Astrocyte (in vitro differentiated cells and primary cell): ENCODE data around the gene ARNT2. TPM values are rescaled to one million over a fixed set of nuclear protein-coding genes. Genes with fewer than 3 reads are reported as not detected.
A peak's percentile ranks its signal among the peaks of the same experiment; 100 is the strongest.

Experiments
- DNase-seq: peaks from one replicate; pipeline ENCODE4 v3.0.0-alpha.2; 2010; ENCODE audit warnings: low read depth
- FAIRE-seq: peaks from 2 replicates; lab custom pipeline; 2011; peaks lifted over from hg19 to GRCh38; lab: Jason Lieb, UNC
- H2AFZ ChIP-seq: 2 replicates; pipeline ENCODE4 v1.6.0; 2012; ENCODE audit warnings: low read depth, low read length, inconsistent platforms
- H3K27ac ChIP-seq: 2 replicates; pipeline ENCODE4 v1.5.1; 2011; ENCODE audit warnings: low read depth, low read length, inconsistent platforms
- H3K27me3 ChIP-seq: 2 replicates; pipeline ENCODE4 v1.6.0; 2011; ENCODE audit warnings: low read length, inconsistent platforms; ENCODE audit not compliant: insufficient read depth
- H3K36me3 ChIP-seq: 2 replicates; pipeline ENCODE4 v1.5.1; 2011; ENCODE audit warnings: low read length, inconsistent platforms; ENCODE audit not compliant: insufficient read depth
- H3K4me1 ChIP-seq: 2 replicates; pipeline ENCODE4 v1.5.1; 2011; ENCODE audit warnings: low read length, inconsistent platforms; ENCODE audit not compliant: insufficient read depth
- H3K4me2 ChIP-seq: 2 replicates; pipeline ENCODE4 v1.6.0; 2012; ENCODE audit warnings: low read length, inconsistent platforms
- H3K4me3 ChIP-seq: 2 replicates; pipeline ENCODE4 v1.5.1; 2011; ENCODE audit warnings: low read depth, mild to moderate bottlenecking, low read length, inconsistent platforms; ENCODE audit not compliant: insufficient read depth
- H3K79me2 ChIP-seq: 2 replicates; pipeline ENCODE4 v1.6.0; 2012; ENCODE audit warnings: mild to moderate bottlenecking, low read length, inconsistent platforms; ENCODE audit not compliant: insufficient read depth
- H3K9ac ChIP-seq: 2 replicates; pipeline ENCODE4 v1.6.0; 2012; ENCODE audit warnings: mild to moderate bottlenecking, low read length, inconsistent platforms
- H3K9me3 ChIP-seq: 2 replicates; pipeline ENCODE4 v1.5.1; 2012; ENCODE audit warnings: low read depth, mild to moderate bottlenecking, low read length, inconsistent platforms; ENCODE audit not compliant: insufficient read depth
- H4K20me1 ChIP-seq: 2 replicates; pipeline ENCODE4 v1.6.0; 2012; ENCODE audit warnings: low read length, inconsistent platforms; ENCODE audit not compliant: insufficient read depth
- H3K27ac Mint-ChIP-seq: one replicate; pipeline ENCODE4 v1.8.0; 2021; ENCODE audit warnings: mild to moderate bottlenecking, mixed read lengths; ENCODE audit not compliant: unreplicated experiment
- H3K27me3 Mint-ChIP-seq: one replicate; pipeline ENCODE4 v1.8.0; 2021; ENCODE audit warnings: low read depth, mixed read lengths; ENCODE audit not compliant: unreplicated experiment
- H3K36me3 Mint-ChIP-seq: one replicate; pipeline ENCODE4 v1.8.0; 2021; ENCODE audit warnings: low read depth, mixed read lengths; ENCODE audit not compliant: unreplicated experiment
- H3K4me1 Mint-ChIP-seq: one replicate; pipeline ENCODE4 v1.8.0; 2021; ENCODE audit warnings: low read depth, mixed read lengths; ENCODE audit not compliant: unreplicated experiment
- H3K4me3 Mint-ChIP-seq: one replicate; pipeline ENCODE4 v1.8.0; 2021; ENCODE audit warnings: mild to moderate bottlenecking, moderate library complexity, mixed read lengths; ENCODE audit not compliant: unreplicated experiment
- H3K9me3 Mint-ChIP-seq: one replicate; pipeline ENCODE4 v1.8.0; 2021; ENCODE audit warnings: mild to moderate bottlenecking, mixed read lengths; ENCODE audit not compliant: unreplicated experiment
- EZH2 ChIP-seq: IDR thresholded peaks from 2 replicates; pipeline ENCODE4 v1.6.1; 2012; ENCODE audit warnings: mild to moderate bottlenecking, low read length, inconsistent platforms; ENCODE audit not compliant: insufficient read depth
- total RNA-seq: library from RNA; stranded (reverse); gene quantifications from 2 replicates; pipeline ENCODE4 v1.2.1, GENCODE V29; 2021
- TF ChIP-seq, protein P1 (sequence below): IDR thresholded peaks from 2 replicates; pipeline ENCODE4 v1.5.1; 2011; ENCODE audit warnings: low read depth, mild to moderate bottlenecking, inconsistent platforms, low read length, moderate library complexity; ENCODE audit not compliant: insufficient read depth

Gene ARNT2
- total RNA-seq, 1 donor from 2014 or later: 3.5 TPM

DNA sequence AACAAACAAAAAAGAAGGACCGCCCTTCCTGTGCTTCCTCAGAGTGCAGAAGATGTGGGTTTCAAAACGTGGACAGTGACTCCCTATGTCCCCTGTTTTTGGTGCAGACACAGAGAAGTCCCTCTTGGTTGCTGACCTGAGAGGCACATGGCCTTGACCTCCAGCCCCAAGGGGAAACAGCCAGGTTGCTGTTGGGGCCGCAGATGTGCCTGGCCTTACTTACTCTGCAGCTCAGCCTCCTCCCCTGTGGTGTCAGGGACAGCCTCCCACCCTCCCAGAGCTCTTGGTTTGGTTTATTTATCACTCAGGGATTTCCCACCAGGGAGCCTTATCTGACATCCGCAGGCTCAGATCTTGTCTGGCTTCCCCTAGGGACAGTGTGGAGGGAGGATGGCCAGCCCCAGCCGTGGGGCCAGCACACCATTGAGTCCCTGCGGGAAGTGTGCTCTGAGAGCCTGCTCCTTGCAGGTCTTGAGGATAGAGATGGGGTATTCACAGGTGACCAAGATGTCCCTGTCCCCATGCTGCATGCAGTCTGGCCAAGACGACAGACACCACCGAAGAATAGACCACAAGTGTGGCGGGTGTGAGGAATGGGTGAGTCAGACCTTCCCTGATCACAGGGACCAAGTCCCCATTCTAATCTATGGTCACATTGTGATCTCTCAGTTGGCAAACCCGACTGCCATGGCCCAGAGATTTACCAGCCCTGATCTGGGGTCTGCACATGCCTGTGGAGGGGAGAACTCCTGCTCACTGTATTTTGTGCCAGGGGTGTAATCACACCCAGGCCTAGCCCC is 156.6 kb downstream of the ARNT2 start:
- H3K9me3 ChIP-seq: no peaks in the 10 kb centered on the region
- no peak overlapping the region for H3K4me3 ChIP-seq
- Mint-ChIP-seq H3K36me3 (peaks cover 3% of the 10 kb centered on the region), H3K27ac (no peak overlapping the region), H3K4me1 (peaks cover 8% of the 10 kb centered on the region), H3K4me3 (no peak overlapping the region), H3K9me3 (peaks cover 2% of the 10 kb centered on the region), H3K27me3 (peaks cover 3% of the 10 kb centered on the region)
- FAIRE-seq (no peak), DNase-seq (no peak)
- H2AFZ ChIP-seq: no peak overlapping the region
- H3K9ac ChIP-seq: no peak overlapping the region
- H3K27ac ChIP-seq: no peak overlapping the region
- H3K4me2 ChIP-seq: no peak overlapping the region
- H4K20me1 ChIP-seq: no peaks in the 10 kb centered on the region
- TF ChIP-seq, protein P1, sequence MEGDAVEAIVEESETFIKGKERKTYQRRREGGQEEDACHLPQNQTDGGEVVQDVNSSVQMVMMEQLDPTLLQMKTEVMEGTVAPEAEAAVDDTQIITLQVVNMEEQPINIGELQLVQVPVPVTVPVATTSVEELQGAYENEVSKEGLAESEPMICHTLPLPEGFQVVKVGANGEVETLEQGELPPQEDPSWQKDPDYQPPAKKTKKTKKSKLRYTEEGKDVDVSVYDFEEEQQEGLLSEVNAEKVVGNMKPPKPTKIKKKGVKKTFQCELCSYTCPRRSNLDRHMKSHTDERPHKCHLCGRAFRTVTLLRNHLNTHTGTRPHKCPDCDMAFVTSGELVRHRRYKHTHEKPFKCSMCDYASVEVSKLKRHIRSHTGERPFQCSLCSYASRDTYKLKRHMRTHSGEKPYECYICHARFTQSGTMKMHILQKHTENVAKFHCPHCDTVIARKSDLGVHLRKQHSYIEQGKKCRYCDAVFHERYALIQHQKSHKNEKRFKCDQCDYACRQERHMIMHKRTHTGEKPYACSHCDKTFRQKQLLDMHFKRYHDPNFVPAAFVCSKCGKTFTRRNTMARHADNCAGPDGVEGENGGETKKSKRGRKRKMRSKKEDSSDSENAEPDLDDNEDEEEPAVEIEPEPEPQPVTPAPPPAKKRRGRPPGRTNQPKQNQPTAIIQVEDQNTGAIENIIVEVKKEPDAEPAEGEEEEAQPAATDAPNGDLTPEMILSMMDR: no peak
- TF ChIP-seq EZH2: no peak
- no peaks in the 10 kb centered on the region for H3K36me3 ChIP-seq
- no peaks in the 10 kb centered on the region for H3K27me3 ChIP-seq
- no peaks in the 10 kb centered on the region for H3K79me2 ChIP-seq
- peaks cover 8% of the 10 kb centered on the region for H3K4me1 ChIP-seq

DNA sequence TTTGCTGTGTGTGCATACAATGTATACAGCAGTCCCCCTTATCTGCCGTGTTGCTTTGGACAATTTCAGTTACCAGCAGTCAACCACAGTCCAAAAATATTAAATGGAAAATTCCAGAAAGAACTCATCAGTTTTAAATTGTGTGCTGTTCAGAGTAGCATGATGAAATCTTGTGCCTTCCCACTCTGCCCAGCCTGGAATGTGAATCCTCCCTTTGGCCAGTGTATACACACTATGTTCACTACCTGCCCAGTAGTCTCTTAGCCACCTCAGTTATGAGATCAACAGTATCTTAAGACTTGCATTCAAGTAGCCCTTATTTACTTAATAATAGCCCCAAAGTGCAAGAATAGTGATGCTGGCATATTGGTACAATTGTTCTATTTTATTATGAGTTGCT is 157.3 kb downstream of the ARNT2 start:
- H2AFZ ChIP-seq: no peak overlapping the region
- no peak overlapping the region for H3K4me3 Mint-ChIP-seq
- DNase-seq (no peak), FAIRE-seq (peak; percentile 41)
- no peak overlapping the region for H3K4me3 ChIP-seq
- no peak overlapping the region for H3K4me2 ChIP-seq
- no peaks in the 10 kb centered on the region for H4K20me1 ChIP-seq
- H3K27ac Mint-ChIP-seq: no peak overlapping the region
- no peak overlapping the region for H3K9ac ChIP-seq
- H3K27ac ChIP-seq: no peak overlapping the region
- H3K27me3 ChIP-seq: no peaks in the 10 kb centered on the region
- H3K36me3 ChIP-seq: no peaks in the 10 kb centered on the region
- peaks cover 3% of the 10 kb centered on the region for H3K27me3 Mint-ChIP-seq
- peaks cover 8% of the 10 kb centered on the region for H3K4me1 ChIP-seq
- H3K4me1 Mint-ChIP-seq: peaks cover 8% of the 10 kb centered on the region
- no peaks in the 10 kb centered on the region for H3K9me3 ChIP-seq
- peaks cover 4% of the 10 kb centered on the region for H3K36me3 Mint-ChIP-seq
- TF ChIP-seq, protein P1: no peak
- no peak for TF ChIP-seq EZH2
- peaks cover 2% of the 10 kb centered on the region for H3K9me3 Mint-ChIP-seq
- no peaks in the 10 kb centered on the region for H3K79me2 ChIP-seq

DNA sequence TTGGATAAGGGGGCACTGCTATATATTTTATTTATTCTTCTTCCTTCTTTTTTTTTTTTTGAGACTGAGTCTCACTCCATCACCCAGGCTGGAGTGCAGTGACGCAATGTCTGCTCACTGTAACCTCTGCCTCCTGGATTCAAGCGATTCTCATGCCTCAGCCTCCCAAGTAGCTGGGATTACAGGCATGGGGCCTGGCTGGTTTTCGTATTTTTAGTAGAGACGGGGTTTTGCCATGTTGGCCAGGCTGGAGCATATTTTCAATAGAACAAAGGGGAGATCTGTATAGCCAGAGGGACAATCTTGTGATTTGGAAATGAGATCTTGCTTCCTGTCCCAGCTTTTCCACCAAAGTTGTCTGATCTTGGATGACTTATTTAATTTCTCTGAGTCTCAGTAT is 157.9 kb downstream of the ARNT2 start:
- Histone ChIP-seq H3K4me3 (no peak overlapping the region), H3K4me1 (peaks cover 8% of the 10 kb centered on the region), H2AFZ (no peak overlapping the region), H3K27ac (no peak overlapping the region), H3K4me2 (no peak overlapping the region), H3K36me3 (no peaks in the 10 kb centered on the region), H3K9ac (no peak overlapping the region), H3K27me3 (no peaks in the 10 kb centered on the region), H4K20me1 (no peaks in the 10 kb centered on the region), H3K79me2 (no peaks in the 10 kb centered on the region), H3K9me3 (no peaks in the 10 kb centered on the region)
- Mint-ChIP-seq H3K4me3 (no peak overlapping the region), H3K27me3 (peaks cover 3% of the 10 kb centered on the region), H3K27ac (peak overlapping the region; percentile 53), H3K4me1 (peaks cover 8% of the 10 kb centered on the region), H3K36me3 (peaks cover 3% of the 10 kb centered on the region), H3K9me3 (peaks cover 2% of the 10 kb centered on the region)
- FAIRE-seq (no peak), DNase-seq (no peak)
- TF ChIP-seq, protein P1: no peak
- no peak for TF ChIP-seq EZH2
